KBM-7 (cell line): ENCODE measurements around the gene ITPA.

Source experiments
- DNase-seq: peaks from one replicate; pipeline ENCODE4 v3.0.0-alpha.2; 2015
- in situ Hi-C: fragments of 300-500 bp; cut with MboI; formaldehyde crosslinking; loops from 2 replicates; pipeline ENCODE4 v1.14.3; 2020; ENCODE audit warnings: low sequenced_read_pairs, low pct_unique_long_range_greater_than_20kb, mixed read lengths

ITPA gene

GRCh38 chr20:3237011-3237957 is 28.0 kb downstream of the ITPA start:
- in situ Hi-C loops, result no loop called here
- DNase-seq, result no peak

- in situ Hi-C loops, result no loop called here
Observed at GRCh38 chr20:3237958-3238615, 28.8 kb downstream of the ITPA start.

GRCh38 chr20:3238616-3239025 is 29.3 kb downstream of the ITPA start:
- in situ Hi-C loops, result no loop called here
- DNase-seq, result peak; percentile 58

More at GRCh38 chr20:3237958-3238615, 28.8 kb downstream of the ITPA start:
- peak; percentile 24 for DNase-seq

- peak; percentile 72 for DNase-seq
- in situ Hi-C loops, result no loop called here
Observed at GRCh38 chr20:3239026-3239866, 29.9 kb downstream of the ITPA start, which contains the start of gene SLC4A11. SLC4A11 (minus strand) TSS chr20:3239190; CDS start chr20:3239137, 53 bp downstream.

- in situ Hi-C loops, result no loop called here
- DNase-seq, result no peak
Observed at GRCh38 chr20:3239867-3240775, 30.8 kb downstream of the ITPA start.

- in situ Hi-C loops, result no loop called here
- no peak for DNase-seq
Observed at GRCh38 chr20:3240776-3241363, 31.6 kb downstream of the ITPA start.

GRCh38 chr20:3242172-3242692 is 32.9 kb downstream of the ITPA start:
- in situ Hi-C loops, result no loop called here
- no peak for DNase-seq

- in situ Hi-C loops, result no loop called here
- DNase-seq, result no peak
Observed at GRCh38 chr20:3243718-3244358, 34.5 kb downstream of the ITPA start.

GRCh38 chr20:3244613-3245012 is 35.3 kb downstream of the ITPA start:
- DNase-seq, result no peak
- in situ Hi-C loops, result no loop called here

GRCh38 chr20:3245156-3245555 is 35.9 kb downstream of the ITPA start:
- in situ Hi-C loops, result no loop called here
- DNase-seq, result no peak

GRCh38 chr20:3245711-3246110 is 36.4 kb downstream of the ITPA start:
- in situ Hi-C loops, result no loop called here
- no peak for DNase-seq

- in situ Hi-C loops, result no loop called here
- no peak for DNase-seq
Observed at GRCh38 chr20:3246682-3247081, 37.4 kb downstream of the ITPA start.

- no peak for DNase-seq
- in situ Hi-C loops, result no loop called here
Observed at GRCh38 chr20:3247638-3248037, 38.3 kb downstream of the ITPA start.

- in situ Hi-C loops, result no loop called here
- peak; percentile 69 for DNase-seq
Observed at GRCh38 chr20:3248167-3248992, 39.1 kb downstream of the ITPA start.

- in situ Hi-C loops, result no loop called here
- DNase-seq, result no peak
Observed at GRCh38 chr20:3248993-3249347, 39.7 kb downstream of the ITPA start.

- in situ Hi-C loops, result no loop called here
- DNase-seq, result peak; percentile 34
Observed at GRCh38 chr20:3250091-3250504, 40.8 kb downstream of the ITPA start.

- DNase-seq, result no peak
- in situ Hi-C loops, result no loop called here
Observed at GRCh38 chr20:3251806-3252205, 42.5 kb downstream of the ITPA start.
